Measurements from ENCODE around the gene MAP4K5.
"Not testable (repeated sequence)": the region's sequence is repeated elsewhere in the genome, so short reads cannot be mapped to it uniquely, and the experiment has no call there.

The MAP4K5 gene

DNA sequence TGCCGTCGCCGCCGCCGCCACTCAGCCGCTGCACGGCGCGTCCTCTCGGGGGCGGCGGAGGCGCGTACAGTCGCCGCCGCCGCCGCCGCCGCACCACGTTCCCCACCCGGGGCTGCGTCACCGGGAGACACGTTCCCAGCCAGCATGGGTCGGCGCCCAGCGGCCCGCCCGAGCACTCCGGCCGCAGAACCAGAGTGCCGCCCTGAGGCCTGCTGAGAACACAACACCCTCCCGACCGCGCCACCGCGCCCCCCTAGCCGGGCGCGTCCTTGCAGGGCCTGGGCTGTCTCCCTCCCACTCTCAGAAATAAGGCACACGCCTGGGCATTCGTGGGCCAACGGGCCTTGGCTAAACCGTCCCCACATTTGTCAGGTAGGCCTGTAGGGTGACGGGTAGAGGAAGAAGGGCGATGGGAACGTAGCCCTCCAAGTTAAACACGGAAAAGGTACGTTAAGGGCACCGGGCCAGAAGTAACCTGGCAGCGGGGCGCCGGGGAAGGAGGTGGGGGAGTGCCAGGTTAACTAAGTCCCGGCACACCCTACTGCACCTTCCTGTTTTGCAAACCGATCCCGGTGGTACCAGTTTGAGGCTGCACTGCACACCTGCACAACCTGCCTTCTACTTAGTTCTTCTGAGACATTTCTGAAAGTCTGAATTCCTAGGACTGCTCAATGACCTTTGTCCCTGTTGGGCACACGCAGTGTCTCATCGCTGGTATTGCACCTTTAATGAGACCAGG is at the start of gene MAP4K5:
Gene MAP4K5 (minus strand): TSS at position 68 of the 739 bp plus-strand sequence. CDS start 520 bp downstream, outside the sequence.
- peak; percentile 90 for DNase-seq

DNA sequence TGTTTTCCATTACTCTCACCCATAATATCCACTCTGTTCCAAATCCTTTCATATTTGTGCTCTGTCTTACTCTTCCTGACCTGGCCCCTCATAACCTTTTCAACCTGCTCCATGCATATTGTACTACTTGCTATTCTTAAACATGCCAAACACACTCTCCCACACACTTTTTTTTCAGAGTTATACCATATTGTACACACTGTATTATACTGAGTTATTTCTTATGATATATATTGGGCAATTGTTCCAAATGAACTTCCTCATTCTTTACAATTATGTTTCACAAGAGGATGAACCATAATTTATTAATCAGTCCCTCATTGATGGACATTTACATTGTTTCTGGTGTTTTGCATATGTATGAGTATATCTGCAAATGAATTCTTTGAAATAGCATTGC is 46.1 kb upstream of the MAP4K5 start:
- peak; percentile 63 for DNase-seq

DNA sequence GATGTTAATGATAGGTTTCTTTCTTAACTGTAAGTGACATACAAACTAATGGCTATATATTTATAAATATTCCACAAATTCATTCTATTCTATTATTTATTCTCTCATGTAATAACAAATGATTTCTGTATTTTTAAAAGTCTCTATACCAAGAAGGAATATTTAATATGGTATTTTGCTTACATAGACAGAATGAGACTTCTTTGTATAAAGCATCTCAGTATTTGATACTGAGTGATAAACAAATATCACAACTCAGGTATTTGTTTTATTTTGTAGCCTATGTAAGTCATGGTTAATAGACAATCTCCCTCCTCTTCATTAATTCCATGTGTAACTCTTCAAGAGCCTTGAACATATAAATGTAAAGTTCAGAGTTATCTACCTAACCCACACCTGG is 45.6 kb upstream of the MAP4K5 start:
- DNase-seq = no peak

DNA sequence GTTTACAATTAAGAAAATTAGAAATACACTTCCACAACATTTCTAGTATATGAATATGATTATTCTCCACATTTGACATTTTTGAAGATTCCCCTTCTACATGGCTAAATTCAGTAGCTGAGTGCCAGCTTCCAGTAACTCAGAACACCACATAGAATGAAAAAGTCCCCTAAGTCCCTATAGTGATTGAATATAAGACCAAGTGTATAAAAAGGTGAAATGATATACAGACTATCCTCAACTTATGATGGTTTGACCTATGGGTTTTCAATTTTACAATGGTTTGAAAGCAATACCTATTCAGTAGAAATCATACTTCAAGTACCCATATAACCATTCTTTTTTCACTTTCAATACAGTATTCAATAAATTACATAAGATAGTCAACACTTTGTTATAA is 43.4 kb upstream of the MAP4K5 start:
- DNase-seq = no peak

DNA sequence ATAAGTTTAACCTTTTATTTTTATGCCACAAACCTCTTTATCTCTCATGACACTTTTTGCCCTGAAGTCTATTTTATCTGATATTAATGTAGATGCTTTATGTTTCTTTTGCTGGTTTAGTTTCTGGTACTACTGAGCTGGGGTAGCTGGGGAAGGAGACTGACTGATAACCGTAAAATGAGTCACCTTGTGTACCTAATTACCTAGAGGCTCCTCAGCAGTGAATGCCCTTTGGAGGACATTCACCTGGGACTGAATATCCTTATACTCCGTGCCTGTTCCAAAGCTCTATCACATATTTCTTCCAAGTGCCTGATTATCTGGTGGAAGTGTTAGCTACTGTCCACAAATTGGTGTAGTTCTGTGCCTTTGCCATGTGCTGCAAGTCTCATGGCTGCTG is 41.5 kb upstream of the MAP4K5 start:
- DNase-seq = no peak

DNA sequence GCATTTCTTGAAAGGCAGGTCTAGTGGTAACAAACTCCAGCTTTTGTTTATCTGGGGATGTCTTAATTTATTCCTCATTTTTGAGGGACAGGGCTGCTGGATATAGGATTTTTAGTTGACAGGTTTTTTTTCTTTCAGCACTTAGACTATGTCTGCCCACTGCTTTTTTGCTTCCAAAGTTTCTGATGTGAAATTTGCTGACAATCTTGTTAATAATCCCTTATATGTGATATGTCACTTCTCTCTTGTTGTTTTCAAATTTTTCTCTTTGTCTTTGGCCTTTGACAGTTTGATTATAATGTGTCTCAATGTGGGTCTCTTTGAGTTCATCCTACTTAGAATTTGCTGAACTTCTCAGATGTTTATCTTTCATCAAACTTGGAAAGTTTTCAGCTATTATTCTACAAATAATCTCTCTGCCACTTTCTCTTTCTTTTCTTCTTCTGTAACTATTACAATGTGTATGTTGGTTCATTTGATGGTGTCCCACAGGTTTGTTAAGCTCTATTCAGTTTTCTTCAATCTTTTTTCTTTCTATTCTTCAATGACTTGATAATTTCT is 37.4 kb upstream of the MAP4K5 start:
- DNase-seq = no peak

DNA sequence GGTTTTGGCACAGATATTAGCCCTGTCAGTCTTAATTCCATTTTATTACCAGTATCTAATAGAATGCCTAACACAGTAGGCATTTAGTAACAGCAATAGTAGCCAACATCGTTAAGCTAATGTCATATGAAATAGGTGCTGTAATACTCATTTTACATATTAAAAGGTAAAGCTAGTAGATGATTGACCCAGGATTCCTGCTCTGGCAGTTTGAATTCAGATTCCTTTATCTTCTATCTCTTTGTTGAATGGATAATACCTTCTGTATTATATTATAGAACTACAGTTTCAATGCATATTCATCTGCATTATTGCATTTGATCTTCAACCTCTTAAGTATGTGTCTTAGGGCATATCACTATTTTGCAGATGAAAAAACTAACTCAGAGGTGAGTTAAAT is 30.5 kb upstream of the MAP4K5 start:
- no peak for DNase-seq

DNA sequence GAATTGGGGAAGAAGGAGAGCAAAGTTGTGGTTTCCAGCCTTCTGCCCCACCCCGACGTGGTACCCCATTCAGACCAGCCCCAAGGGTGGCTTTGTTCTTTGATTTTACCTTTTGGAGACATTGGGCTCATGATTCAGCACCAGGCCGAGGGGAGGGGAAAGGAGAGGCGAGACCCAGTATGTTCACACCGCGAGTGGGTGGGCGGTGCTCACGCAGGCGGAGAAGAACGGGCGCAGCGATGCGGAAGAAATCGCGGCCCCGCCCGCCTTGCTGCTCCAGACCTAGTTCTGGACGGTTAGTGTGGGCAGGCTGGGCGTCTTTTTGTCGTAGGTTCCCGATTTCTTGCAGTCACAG is 28.5 kb upstream of the MAP4K5 start:
- DNase-seq = peak; percentile 95

DNA sequence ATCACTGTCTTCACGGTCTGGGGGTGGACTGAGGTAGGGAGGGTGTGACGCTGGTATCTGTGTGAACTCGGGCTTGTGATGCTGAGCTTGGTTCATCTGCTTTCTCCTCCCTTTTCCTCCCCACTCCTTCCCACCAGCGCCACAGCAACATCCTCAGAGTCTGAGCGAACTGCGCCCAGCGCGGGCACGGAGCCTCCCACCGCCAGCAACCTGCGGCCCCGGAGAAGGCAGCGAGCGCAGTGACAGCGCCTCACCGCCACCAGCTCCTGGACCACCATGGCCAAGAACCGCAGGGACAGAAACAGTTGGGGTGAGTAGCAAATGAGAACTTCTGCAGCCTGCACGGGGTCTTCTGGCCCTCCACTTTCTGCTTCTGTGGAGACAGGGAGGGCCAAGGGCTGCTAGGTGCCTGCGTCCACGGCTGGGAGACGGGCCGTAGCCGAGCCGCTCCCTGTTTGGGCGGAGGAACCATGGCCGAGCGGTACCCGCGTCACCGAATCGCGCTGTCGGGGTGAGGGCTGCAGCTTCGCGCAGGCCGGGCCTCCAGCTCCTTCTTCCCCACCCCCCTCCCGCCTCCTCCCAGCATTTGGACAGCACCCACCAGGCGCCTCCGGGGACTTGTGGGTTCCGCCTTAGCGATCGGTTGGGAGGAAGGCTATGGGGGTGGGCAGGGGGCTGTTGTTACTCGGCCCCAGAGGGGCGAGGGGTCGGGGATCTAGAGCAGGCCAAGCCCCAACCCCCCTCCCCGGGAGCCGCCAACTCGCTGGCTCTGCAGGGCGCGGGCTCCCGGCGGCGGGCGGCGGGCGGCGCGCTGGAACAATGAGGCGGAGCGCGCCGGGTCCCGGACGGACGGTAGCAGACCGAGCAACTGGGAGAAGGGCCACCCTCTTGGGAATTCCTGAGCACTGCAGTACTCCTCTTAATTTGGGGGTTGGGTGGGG is 27.9 kb upstream of the MAP4K5 start, which contains the start of gene ATL1:
Gene ATL1 (plus strand): TSS at position 156 of the 941 bp plus-strand sequence. CDS start 121 bp downstream, at position 277.
- peak; percentile 70 for DNase-seq

DNA sequence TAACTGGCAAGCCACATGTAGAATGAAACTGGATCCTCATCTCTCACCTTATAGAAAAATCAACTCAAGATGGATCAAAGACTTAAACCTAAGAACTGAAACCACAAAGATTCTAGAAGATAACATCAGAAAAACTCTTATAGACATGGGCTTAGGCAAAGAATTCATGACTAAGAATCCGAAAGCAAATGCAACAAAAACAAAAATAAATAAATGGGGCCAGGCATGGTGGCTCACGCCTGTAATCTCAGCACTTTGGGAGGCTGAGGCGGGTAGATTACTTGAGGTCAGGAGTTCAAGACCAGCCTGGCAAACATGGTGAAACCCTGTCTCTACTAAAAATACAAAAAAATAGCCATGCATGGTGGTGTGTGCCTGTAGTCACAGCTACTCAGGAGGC is 20.4 kb upstream of the MAP4K5 start:
- not testable (repeated sequence) for DNase-seq

DNA sequence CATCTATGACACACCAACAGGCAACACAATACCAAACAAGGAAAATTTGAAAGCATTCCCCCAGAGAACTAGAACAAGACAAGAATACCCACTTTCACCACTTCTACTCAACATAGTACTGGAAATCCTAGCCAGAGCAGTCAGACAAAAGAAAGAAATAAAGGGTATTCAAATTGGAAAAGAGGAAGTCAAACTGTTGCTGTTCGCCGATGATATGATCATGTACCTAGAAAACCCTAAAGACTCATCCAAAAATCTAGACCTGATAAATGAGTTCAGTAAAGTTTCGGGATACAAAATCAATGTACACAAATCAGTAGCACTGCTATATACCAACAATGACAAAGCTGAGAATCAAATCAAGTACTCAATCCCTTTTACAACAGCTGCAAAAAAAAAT is 19.5 kb upstream of the MAP4K5 start:
- DNase-seq = no peak

DNA sequence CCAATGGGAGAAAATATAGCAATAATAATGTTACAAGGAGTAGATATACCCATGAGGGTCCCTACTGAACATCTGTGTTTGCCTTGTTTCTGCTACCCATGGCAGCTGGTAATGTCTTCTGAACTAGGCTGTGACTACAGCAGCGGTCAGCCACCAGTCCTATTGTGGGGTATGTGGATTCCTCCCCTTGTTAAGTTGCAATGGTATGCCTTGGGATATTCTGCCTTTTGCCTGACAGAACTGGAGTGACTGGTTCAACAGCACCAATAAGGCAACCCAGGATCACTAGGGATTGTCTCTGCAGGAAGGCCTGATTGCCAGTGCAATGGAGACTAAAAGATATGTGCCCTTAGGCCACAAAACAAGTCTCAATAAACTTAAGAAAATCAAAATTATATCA is 17.9 kb upstream of the MAP4K5 start:
- DNase-seq = no peak

DNA sequence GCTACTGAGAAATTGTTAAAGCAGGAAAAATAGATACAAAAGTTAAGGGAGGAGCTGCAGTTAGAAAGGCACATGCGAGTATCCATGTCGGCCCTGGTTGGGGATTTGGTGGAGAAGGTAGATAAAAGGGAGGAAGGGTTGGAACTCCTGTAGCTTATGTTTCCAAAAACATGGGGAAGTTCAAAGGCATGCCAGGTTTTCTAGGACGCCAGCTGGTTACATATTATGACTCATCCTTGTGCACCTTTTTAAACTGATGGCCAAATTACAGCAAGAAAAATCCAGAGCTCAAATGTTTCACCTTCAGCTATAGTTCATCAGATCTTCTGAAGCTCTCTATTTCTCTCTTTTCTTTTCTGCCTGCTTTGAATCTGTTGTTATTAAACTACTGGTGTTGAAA is 13.2 kb upstream of the MAP4K5 start:
- no peak for DNase-seq

DNA sequence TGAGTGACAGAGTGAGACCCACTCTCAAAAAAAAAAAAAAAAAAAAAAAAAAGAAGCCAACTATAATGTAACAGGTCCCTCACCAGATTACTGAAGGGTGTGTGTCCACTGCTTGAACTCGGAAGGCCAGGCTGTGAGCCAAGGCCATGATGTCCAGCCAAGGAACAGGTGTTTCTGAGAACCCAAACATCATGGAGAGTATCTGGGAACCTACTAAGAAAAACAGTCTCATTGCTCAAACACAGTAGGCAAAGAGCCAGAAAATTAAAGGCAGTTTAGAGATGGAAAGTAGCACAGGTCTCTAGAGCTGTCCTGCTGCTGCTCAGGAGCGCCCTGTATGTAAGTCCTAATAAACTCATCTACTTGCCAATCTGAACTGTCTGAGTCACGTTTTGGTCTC is 12.5 kb upstream of the MAP4K5 start:
- DNase-seq = no peak

DNA sequence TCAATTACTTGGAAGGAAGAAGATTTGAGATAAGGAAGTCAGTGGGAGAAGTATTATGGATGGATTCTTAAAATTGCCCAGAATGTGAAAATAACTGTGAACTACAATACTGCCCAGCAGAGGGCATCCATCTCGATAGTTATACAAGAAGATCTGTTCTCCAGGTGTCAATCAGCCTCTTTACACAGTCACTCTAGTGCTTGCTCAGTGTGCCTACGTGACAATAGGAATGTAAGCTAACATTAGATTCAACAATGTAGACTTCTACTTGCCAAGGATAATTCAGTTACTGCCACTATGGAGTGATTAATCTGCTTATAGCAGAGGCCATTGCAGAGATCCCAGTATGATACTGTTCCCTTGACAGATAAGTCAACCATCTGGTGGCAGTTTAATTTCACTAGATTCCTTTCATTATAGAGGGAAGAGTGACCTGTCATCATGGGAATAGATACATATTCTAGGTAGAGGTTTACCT is 10.6 kb upstream of the MAP4K5 start:
- DNase-seq = peak; percentile 54

DNA sequence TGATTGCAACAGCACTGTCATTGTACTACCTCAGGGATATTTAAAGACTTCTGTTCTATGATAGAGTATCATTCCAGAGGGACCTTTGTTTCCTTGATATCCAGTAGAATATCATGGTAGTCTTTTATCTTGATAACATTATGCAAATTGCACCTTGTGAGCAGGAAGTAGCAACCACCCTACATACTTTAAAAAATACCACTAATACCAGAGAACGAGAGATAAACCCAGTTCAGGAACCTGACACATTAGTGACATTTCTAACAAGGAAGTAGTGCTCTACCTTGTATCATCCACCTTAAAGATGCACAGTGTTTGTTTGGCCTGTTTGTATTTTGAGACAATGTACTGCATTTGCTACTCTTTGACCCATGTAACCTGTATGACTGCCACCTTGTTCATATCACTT is 8.8 kb upstream of the MAP4K5 start:
- no peak for DNase-seq

DNA sequence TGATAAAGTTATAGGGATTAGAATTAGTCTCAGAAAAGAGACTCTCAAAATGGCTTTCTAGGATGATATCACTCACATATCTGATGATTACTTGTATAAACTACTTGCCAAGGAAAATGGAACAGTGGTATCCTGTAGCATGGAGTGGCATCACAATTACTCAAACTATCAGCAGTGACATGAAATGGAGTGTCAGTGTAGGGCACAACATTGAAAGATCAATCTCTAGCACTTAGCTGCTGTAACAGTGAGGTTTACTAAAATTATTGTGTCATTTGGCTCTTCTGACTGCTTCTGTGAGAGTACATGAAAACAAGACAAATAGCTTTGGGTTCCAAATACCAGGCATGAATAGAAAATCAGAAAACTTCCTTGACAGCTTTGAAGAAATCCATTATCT is 6.7 kb upstream of the MAP4K5 start:
- no peak for DNase-seq

DNA sequence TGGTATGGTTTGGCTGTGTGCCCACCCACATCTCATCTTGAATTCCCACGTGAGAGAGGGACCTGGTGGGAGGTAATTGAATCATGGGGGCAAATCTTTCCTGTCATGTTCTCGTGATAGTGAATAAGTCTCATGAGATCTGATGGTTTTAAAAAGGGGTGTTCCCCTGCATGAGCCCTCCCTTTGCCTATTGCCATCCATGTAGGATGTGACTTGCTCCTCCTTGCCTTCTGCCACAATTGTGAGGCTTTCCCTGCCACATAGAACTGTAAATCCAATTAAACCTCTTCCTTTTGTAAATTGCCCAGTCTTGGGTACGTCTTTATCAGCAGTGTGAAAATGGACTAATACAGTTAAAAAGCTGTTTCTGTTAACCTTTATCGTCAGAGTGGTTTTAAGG is 5.7 kb upstream of the MAP4K5 start:
- DNase-seq = not testable (repeated sequence)

DNA sequence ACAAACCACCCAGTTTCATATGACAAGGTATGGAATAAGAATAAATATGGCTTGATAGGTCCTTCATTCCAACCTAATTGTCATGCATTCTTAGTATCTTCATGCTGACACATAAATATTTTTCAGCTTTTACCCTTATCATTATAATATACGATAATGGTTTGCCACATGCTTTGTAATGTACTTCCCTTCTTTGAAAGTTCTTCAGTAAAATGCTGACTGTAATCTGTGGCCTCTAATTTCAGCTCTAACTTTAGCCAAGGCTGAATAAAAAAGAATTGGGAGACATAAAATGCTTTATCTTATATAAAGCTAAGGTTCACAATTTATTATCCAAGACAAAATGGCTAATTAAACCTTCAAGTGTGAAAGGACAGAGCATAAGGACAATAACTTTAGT is 2.6 kb upstream of the MAP4K5 start:
- no peak for DNase-seq

DNA sequence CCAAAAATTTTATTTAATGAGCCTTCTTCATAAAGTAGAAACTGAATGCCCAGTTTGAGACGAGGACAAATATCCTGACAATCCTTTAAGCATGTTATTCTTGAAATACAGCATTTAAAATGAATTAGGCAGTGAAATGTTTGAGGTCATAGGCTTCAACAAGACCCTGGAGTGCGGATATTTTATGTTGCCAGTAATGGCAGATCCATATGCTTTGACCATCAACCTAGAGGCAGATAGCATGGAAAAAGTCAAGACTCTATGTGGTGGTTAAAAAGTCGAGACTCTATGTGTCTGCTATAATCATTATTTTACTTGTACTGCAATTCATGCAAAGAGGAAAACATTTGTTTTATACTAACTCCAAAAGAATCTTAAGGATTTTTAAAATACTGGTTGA is 2.0 kb upstream of the MAP4K5 start:
- no peak for DNase-seq

DNA sequence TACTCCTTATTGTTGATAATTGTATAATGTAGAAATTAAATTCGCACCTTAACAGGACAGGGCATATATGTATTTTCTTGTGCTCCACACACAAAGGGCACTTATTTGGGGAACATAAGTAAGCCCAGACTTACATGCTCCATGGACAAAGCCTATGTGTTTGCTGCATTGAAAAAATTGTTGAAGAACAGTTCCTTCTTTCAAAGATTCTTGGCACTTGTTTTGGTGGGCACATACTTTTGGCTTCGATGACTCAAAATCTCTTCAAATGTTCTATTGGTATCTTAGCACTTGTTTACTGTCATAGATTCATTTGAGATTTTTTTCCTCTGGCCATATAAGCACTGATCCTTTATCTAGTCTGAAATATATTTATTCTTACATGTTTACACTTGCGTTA is 1.4 kb upstream of the MAP4K5 start:
- no peak for DNase-seq

DNA sequence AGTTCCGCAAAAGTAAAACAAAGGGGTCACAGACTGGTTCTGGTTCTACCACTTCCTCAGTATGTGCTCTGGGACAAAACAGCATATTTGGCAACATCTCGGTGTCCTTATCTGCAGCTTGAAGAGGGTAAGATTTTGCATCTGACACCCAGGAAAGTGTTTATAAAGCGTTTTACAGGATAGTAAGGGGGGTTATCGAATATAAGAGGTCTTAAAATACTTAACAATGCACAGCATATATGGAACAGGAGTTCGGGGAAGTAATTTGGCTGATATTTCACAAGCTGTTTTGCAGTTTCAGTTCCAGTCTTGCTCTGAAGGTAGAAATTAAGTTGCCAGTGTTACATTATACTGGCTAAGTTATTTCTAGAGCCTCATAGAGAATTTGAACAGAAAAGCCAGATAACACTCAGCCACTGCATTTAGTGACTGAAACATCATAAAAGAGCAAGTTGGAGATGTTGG is 904 bp upstream of the MAP4K5 start:
- peak; percentile 79 for DNase-seq
